ENCODE results near the gene G3BP2. TPM values are rescaled to one million over a fixed set of nuclear protein-coding genes. Genes with fewer than 3 reads are reported as not detected.

The G3BP2 gene
- total and polyA plus RNA-seq, 2 of the 8 experiments (the other 6 are each of a cell fraction or from before 2014, with no cell fraction given) = 83.7 to 378 TPM

GRCh38 chr4:75662626-75663025 lies 10.6 kb downstream of the G3BP2 start:
- Histone ChIP-seq H3K79me1 (ENCODE audit: low read depth, low read length) (peaks cover 2% of the 10 kb centered on the region; the same call in 1 of the 2 replicates), H2BK120ac (replicated peaks; ENCODE audit: low read depth, low read length) (no peak overlapping the region), H3K23me2 (ENCODE audit: low read depth, low read length) (no peaks in the 10 kb centered on the region; the same call in 1 of the 2 replicates), H3K23ac (ENCODE audit: insufficient read length) (no peak overlapping the region), H3K9ac (replicated peaks in 1 of 4; ENCODE audit: extremely low read depth in 1 of 4, low read depth in 3 of 4, low read length in 3 of 4) (no peak overlapping the region), H3K79me2 (ENCODE audit: control insufficient read depth in 1 of 2, insufficient read depth in 2 of 2, low read length in 2 of 2) (peaks cover 33 to 96% of the 10 kb centered on the region in 2 experiments), H2BK12ac (ENCODE audit: low read depth, low read length) (no peak overlapping the region), H2BK15ac (ENCODE audit: low read length) (no peak overlapping the region), H2BK5ac (ENCODE audit: low read depth, low read length) (no peak overlapping the region), H4K91ac (replicated peaks; ENCODE audit: insufficient read length, low read length) (no peak overlapping the region), H3K27ac (ENCODE audit: low read depth, low read length) (no peak overlapping the region), H3K4me3 (ENCODE audit: extremely low read depth in 1 of 4, insufficient read depth in 2 of 4, low read depth in 3 of 4, low read length in 4 of 4) (no peak overlapping the region), H3K36me3 (ENCODE audit: control insufficient read depth in 2 of 4, insufficient read depth in 4 of 4, low read length in 3 of 4) (peaks cover 3 to 44% (median 23%) of the 10 kb centered on the region in 4 experiments; a peak in 7 of 8 replicates), H2AK5ac (ENCODE audit: low read depth, low read length) (no peak overlapping the region), H3K27me3 (replicated peaks in 1 of 4; ENCODE audit: control insufficient read depth in 3 of 4, extremely low read depth in 1 of 4, insufficient read depth in 3 of 4, low read length in 3 of 4) (no peaks in the 10 kb centered on the region), H3K4ac (replicated peaks; ENCODE audit: insufficient read length, low read depth, low read length) (no peak overlapping the region), H3K9me3 (ENCODE audit: insufficient read depth in 2 of 2, low read depth in 1 of 2, low read length in 1 of 2) (no peaks in the 10 kb centered on the region), H2BK20ac (ENCODE audit: low read length) (no peak overlapping the region), H3K56ac (replicated peaks; ENCODE audit: insufficient read length, low read depth, low read length) (no peak overlapping the region), H3K18ac (ENCODE audit: extremely low read depth, low read length) (no peak overlapping the region), H2AFZ (ENCODE audit: low read length) (no peak overlapping the region), H3K4me2 (ENCODE audit: insufficient read depth in 1 of 2, low read depth in 2 of 2, low read length in 2 of 2) (no peak overlapping the region), H4K8ac (ENCODE audit: extremely low read depth, insufficient read depth, low read length) (no peak overlapping the region), H4K5ac (ENCODE audit: insufficient read length, low read depth, low read length) (no peak overlapping the region), H3K14ac (ENCODE audit: insufficient read length) (no peak overlapping the region), H3K4me1 (replicated peaks in 1 of 4; ENCODE audit: control insufficient read depth in 3 of 4, insufficient read depth in 4 of 4, low read length in 3 of 4) (peaks cover 0 to 4% (median 1%) of the 10 kb centered on the region in 4 experiments; a peak in 2 of 7 replicates), H4K20me1 (replicated peaks in 1 of 2; ENCODE audit: control insufficient read depth in 1 of 2, insufficient read depth in 2 of 2, low read length in 2 of 2) (peaks cover 16 to 29% of the 10 kb centered on the region in 2 experiments)
- 97% methylated on average over 2 of the region's 2 CpGs; no CpG with 5 or more reads in 1 of the 2 experiments for WGBS, 2 experiments (ENCODE audit: extremely low coverage in 1 of 2, insufficient coverage in 1 of 2, insufficient read length in 1 of 2, insufficient replicate concordance in 2 of 2, low coverage in 1 of 2, low lambda C conversion rate in 2 of 2, missing lambda C conversion rate in 1 of 2)
- no peak for FAIRE-seq
- CTCF ChIA-PET (ENCODE audit: partially characterized antibody) = no interaction called here
- no peak for DNase-seq (ENCODE audit: low read depth in 1 of 2, low spot score in 2 of 2)
- TF ChIP-seq SIX5 (IDR thresholded peaks at IDR 0.05; ENCODE audit: low read depth, low read length) = no peak
- POLR2A ChIA-PET (ENCODE audit: partially characterized antibody) = no interaction called here
